ENCODE results near the gene HOXA13. TPM values are rescaled to one million over a fixed set of nuclear protein-coding genes. Genes with fewer than 3 reads are reported as not detected.

Gene HOXA13
- total RNA-seq, 2 experiments from 2014 or later: not detected

- intact Hi-C loops (cut with micrococcal nuclease): no loop called here
- no peaks in the 10 kb centered on the region for H3K36me3 Mint-ChIP-seq (ENCODE audit: low read depth)
Observed at GRCh38 chr7:27189295-27189996, 10.4 kb downstream of the HOXA13 start.

GRCh38 chr7:27188386-27189294 is 11.3 kb downstream of the HOXA13 start:
- Mint-ChIP-seq H3K27me3 (peaks cover 80% of the 10 kb centered on the region), H3K4me1 (ENCODE audit: low read depth) (peaks cover 44% of the 10 kb centered on the region), H3K36me3 (ENCODE audit: low read depth) (no peaks in the 10 kb centered on the region), H3K9me3 (no peaks in the 10 kb centered on the region), H3K27ac (no peak overlapping the region), H3K4me3 (peak overlapping the region; percentile 58)
- DNase-seq (peak; percentile 64), ATAC-seq (no peak)
- intact Hi-C loops (cut with micrococcal nuclease): no loop called here
- no peak for TF ChIP-seq CTCF (IDR thresholded peaks at IDR 0.05)
- ChIA-PET CTCF (interaction anchor here (0.6 to 2.7 kb wide), 8 partner anchors 9 to 585 kb away, joined by 3 to 23 read pairs (median 4); partner anchors contain the start of gene HOXA13), POLR2A (interaction anchor here (0.8 kb wide), 1 partner anchor 96 kb away, joined by 3 read pairs; no protein-coding TSS in a partner anchor)

More at GRCh38 chr7:27189295-27189996, 10.4 kb downstream of the HOXA13 start:
- TF ChIP-seq CTCF (IDR thresholded peaks at IDR 0.05): no peak
- POLR2A ChIA-PET: no interaction called here
- peaks cover 46% of the 10 kb centered on the region for H3K4me1 Mint-ChIP-seq (ENCODE audit: low read depth)
- no peak overlapping the region for H3K27ac Mint-ChIP-seq
- CTCF ChIA-PET: interaction anchor here (1.2 to 2.7 kb wide), 6 partner anchors 10 to 28 kb away, joined by 3 to 23 read pairs (median 4); partner anchors contain the start of gene HOXA13
- no peak for DNase-seq
- peaks cover 87% of the 10 kb centered on the region for H3K27me3 Mint-ChIP-seq
- no peak for ATAC-seq
- H3K9me3 Mint-ChIP-seq: no peaks in the 10 kb centered on the region
- H3K4me3 Mint-ChIP-seq: no peak overlapping the region

GRCh38 chr7:27187475-27188385 is 12.2 kb downstream of the HOXA13 start:
- H3K36me3 Mint-ChIP-seq (ENCODE audit: low read depth): no peaks in the 10 kb centered on the region
- intact Hi-C loops (cut with micrococcal nuclease): no loop called here
- H3K9me3 Mint-ChIP-seq: no peaks in the 10 kb centered on the region
- peaks cover 39% of the 10 kb centered on the region for H3K4me1 Mint-ChIP-seq (ENCODE audit: low read depth)
- POLR2A ChIA-PET: interaction anchor here (0.8 to 1.0 kb wide), 2 partner anchors 15 to 95 kb away, joined by 3 read pairs; no protein-coding TSS in a partner anchor
- CTCF ChIA-PET: interaction anchor here (0.6 to 3.7 kb wide), 9 partner anchors 8 to 586 kb away, joined by 3 to 28 read pairs (median 4); partner anchors contain the start of genes HOXA10 and HOXA13
- H3K4me3 Mint-ChIP-seq: peak overlapping the region; percentile 58
- DNase-seq (no peak), ATAC-seq (no peak)
- peaks cover 78% of the 10 kb centered on the region for H3K27me3 Mint-ChIP-seq
- H3K27ac Mint-ChIP-seq: no peak overlapping the region
- TF ChIP-seq CTCF (IDR thresholded peaks at IDR 0.05): no peak

- H3K9me3 Mint-ChIP-seq: no peaks in the 10 kb centered on the region
- H3K27me3 Mint-ChIP-seq: peaks cover 79% of the 10 kb centered on the region
- ATAC-seq (no peak), DNase-seq (no peak)
- H3K4me3 Mint-ChIP-seq: no peak overlapping the region
- no peak for TF ChIP-seq CTCF (IDR thresholded peaks at IDR 0.05)
- H3K36me3 Mint-ChIP-seq (ENCODE audit: low read depth): no peaks in the 10 kb centered on the region
- ChIA-PET POLR2A (interaction anchor here (1.0 kb wide), 1 partner anchor 14 kb away, joined by 3 read pairs; no protein-coding TSS in a partner anchor), CTCF (interaction anchor here (0.9 to 3.7 kb wide), 8 partner anchors 9 to 36 kb away, joined by 3 to 28 read pairs (median 4); partner anchors contain the start of gene HOXA10)
- intact Hi-C loops (cut with micrococcal nuclease): no loop called here
- H3K4me1 Mint-ChIP-seq (ENCODE audit: low read depth): peaks cover 35% of the 10 kb centered on the region
- H3K27ac Mint-ChIP-seq: no peak overlapping the region
Observed at GRCh38 chr7:27186668-27187474, 13.0 kb downstream of the HOXA13 start.
